ENCODE data around the gene PHACTR2.
"Not testable (repeated sequence)": the region's sequence is repeated elsewhere in the genome, so short reads cannot be mapped to it uniquely, and the experiment has no call there.

PHACTR2 gene

DNA sequence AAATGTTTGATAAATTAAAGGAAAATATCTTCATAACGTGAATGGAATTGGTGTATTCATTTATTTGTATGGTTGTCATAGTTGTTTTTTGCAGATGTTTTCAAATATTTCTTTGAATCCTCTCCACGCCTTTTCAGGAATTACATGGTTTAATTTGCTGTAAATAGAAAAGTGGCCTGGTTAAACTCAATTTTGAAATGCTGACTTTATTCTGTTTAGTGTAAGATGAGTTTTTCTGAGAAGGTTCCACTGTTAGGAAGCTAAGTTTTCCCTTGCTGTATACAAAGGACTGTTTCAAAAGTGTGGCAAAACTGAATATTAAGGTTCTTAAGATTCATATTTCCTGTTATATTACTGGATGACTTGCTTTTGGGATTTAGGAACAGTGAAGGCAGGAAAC, 186.0 kb downstream of the PHACTR2 start:
- peaks cover 49% of the 10 kb centered on the region for H3K36me3 Mint-ChIP-seq
- DNase-seq, result no peak
- H3K27ac Mint-ChIP-seq, result no peak overlapping the region
- no peaks in the 10 kb centered on the region for H3K9me3 Mint-ChIP-seq
- CTCF ChIA-PET, result interaction anchor here (1.1 kb wide), 1 partner anchor 76 kb away, joined by 3 read pairs; no protein-coding TSS in a partner anchor
- H3K4me1 Mint-ChIP-seq, result no peaks in the 10 kb centered on the region
- H3K4me3 Mint-ChIP-seq, result no peak overlapping the region
- no peaks in the 10 kb centered on the region for H3K27me3 Mint-ChIP-seq

DNA sequence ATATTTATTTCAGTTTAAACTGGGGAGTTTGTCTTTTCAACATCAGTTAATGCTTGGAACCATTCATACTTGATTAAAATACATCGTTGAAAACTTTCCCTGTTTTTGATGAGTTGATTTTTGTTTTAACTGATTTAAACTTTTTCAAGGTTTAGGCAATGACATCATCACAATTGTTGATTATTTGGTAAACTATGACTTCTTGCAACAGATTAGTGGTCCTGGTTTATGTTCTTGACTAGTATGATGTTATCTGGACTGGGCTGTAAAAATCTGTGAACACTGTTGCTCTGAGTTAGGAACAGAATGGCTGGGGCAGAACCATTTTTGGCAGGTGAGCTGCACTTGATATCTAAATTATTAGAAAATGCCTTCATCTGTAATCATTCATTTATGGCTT, 186.5 kb downstream of the PHACTR2 start, which contains the start of gene ZC2HC1B:
Gene ZC2HC1B (plus strand): TSS at position 241 of the 400 bp plus-strand sequence. CDS start 66 bp downstream, at position 307.
- H3K4me3 Mint-ChIP-seq, result no peak within 1 kb of the TSS
- CTCF ChIA-PET, result interaction anchor here (1.1 kb wide), 1 partner anchor 76 kb away, joined by 3 read pairs; no protein-coding TSS in a partner anchor
- H3K27ac Mint-ChIP-seq, result no peak within 1 kb of the TSS
- H3K36me3 Mint-ChIP-seq, result peaks cover 45% of the 10 kb centered on the region
- no peak for DNase-seq
- no peaks in the 10 kb centered on the region for H3K9me3 Mint-ChIP-seq
- no peaks in the 10 kb centered on the region for H3K27me3 Mint-ChIP-seq
- H3K4me1 Mint-ChIP-seq, result no peaks in the 10 kb centered on the region

DNA sequence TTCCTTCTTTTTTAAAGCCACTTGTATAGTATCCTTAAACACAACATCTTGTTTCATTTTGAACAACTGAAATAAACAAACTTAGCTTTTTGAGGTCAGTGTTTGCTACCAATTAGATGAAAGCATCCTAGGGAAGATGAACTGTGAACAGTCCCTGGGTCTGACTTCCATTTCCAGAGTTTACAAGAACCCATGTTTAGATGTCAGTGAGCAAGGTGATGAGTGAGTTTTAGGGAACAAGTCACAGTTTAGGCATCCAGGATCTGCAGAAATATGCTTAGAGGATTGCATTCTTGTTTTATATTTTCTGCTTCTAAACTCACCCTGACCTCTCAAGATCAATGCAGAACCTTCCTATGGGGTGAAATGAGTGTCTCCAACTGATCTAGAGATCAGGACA, 189.5 kb downstream of the PHACTR2 start:
- peaks cover 4% of the 10 kb centered on the region for H3K4me1 Mint-ChIP-seq
- CTCF ChIA-PET, result no interaction called here
- DNase-seq, result no peak
- H3K36me3 Mint-ChIP-seq, result peaks cover 27% of the 10 kb centered on the region
- H3K9me3 Mint-ChIP-seq, result no peaks in the 10 kb centered on the region
- H3K27ac Mint-ChIP-seq, result no peak overlapping the region
- H3K27me3 Mint-ChIP-seq, result no peaks in the 10 kb centered on the region
- H3K4me3 Mint-ChIP-seq, result no peak overlapping the region

DNA sequence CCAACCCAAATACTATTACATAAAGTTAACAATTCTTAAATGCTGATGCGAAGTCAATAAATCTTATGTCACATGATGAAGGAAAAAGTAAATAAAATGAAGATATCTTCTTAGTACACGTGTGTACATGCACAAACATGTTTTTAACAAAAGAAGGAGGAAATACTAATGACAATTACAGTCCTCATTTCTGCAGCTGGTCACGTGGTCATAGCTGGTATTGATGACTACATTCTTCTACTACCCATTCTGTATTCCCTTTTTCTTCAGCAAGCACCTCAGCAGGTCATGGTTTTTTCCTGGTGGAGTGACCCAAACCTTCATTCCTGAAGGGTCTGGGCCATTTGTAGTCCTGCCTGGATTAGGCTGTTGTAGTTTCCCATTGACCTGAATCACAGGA, 191.0 kb downstream of the PHACTR2 start:
- DNase-seq, CTCF ChIA-PET, H3K27ac Mint-ChIP-seq, H3K4me3 Mint-ChIP-seq, H3K27me3 Mint-ChIP-seq, H3K9me3 Mint-ChIP-seq: not testable (repeated sequence)
- Mint-ChIP-seq H3K4me1 (peaks cover 10% of the 10 kb centered on the region), H3K36me3 (peaks cover 18% of the 10 kb centered on the region)

DNA sequence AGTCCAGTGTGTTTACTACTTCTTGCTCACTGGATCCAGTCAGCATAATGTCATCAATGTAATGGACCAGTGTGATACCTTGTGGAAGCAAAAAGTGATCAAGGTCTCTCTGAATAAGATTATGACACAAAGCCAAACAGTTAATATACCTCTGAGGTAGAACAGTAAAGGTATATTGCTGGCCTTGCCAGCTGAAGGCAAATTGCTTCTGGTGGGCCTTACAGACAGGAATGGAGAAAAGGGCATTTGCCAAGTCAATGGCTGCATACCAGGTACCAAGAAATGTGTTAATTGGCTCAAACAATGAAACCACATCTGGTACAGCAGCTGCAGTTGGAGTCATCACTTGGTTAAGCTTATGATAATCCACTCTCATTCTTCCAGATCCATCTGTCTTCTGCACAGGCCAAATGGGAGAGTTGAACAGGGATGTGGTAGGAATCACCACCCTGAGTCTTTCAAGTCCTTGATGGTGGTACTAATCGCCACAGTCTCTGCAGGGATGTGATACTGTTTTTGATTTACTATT, 193.5 kb downstream of the PHACTR2 start:
- CTCF ChIA-PET, H3K36me3 Mint-ChIP-seq, H3K27ac Mint-ChIP-seq, H3K27me3 Mint-ChIP-seq, H3K4me3 Mint-ChIP-seq, DNase-seq: not testable (repeated sequence)
- Mint-ChIP-seq H3K4me1 (peaks cover 10% of the 10 kb centered on the region), H3K9me3 (peaks cover 15% of the 10 kb centered on the region)

DNA sequence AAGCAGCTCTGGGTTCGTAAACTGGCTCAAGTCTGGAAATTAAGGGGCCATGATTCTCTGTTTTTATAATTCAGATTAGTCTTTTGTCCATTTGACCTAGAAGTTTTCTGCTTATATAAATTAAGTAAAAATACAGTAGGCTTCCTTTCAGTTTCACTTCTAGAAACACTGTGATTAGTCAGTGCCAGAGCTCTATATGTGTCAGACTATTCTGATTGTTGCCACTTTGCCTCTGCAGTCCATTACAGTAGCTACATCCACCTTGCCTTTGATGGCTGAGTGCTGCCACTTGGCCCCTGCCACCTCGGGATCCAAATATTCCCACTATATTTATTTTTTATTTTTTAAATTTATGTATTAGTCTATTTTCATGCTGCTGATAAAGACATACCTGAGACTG, 194.4 kb downstream of the PHACTR2 start:
- Mint-ChIP-seq H3K4me3 (no peak overlapping the region), H3K27ac (no peak overlapping the region), H3K27me3 (no peaks in the 10 kb centered on the region), H3K9me3 (peaks cover 15% of the 10 kb centered on the region), H3K36me3 (peaks cover 2% of the 10 kb centered on the region), H3K4me1 (peaks cover 10% of the 10 kb centered on the region)
- no peak for DNase-seq
- CTCF ChIA-PET, result no interaction called here

DNA sequence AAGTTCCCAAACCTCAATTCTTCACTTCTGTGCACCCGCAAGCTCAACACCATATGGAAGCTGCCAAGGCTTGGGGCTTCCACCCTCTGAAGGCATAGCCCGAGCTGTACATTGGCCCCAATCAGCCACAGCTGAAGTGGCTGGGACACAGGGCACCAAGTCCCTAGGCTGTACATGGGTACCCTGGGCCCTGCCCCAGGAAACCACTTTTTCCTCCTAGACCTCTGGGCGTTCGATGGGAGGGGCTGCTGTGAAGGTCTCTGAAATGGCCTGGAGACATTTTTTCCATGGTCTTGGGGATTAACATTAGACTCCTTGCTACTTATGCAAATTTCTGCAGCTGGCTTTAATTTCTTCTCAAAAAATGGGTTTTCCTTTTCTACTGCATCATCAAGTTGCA, 195.8 kb downstream of the PHACTR2 start:
- H3K9me3 Mint-ChIP-seq, result peaks cover 17% of the 10 kb centered on the region
- H3K4me1 Mint-ChIP-seq, result peaks cover 10% of the 10 kb centered on the region
- not testable (repeated sequence) for DNase-seq, H3K27ac Mint-ChIP-seq, H3K27me3 Mint-ChIP-seq, H3K4me3 Mint-ChIP-seq, H3K36me3 Mint-ChIP-seq
- CTCF ChIA-PET, result interaction anchor here (0.9 kb wide), 1 partner anchor 67 kb away, joined by 3 read pairs; no protein-coding TSS in a partner anchor

DNA sequence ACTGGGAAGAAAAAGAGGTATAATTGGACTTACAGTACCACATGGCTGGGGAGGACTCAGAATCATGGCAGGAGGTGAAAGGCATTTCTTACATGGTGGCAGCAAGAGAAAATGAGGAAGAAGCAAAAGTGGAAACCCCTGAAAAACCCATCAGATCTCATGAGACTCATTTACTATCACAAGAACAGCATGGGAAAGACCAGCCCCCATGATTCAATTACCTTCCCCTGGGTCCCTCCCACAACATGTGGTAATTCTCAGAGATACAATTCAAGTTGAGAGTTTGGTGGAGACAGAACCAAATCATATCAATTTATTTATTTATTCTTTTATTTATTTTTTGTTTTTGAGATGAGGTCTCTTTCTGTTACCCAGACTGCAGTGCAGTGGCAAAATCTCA, 196.7 kb downstream of the PHACTR2 start:
- H3K27me3 Mint-ChIP-seq, H3K4me3 Mint-ChIP-seq, H3K36me3 Mint-ChIP-seq, CTCF ChIA-PET, DNase-seq, H3K27ac Mint-ChIP-seq: not testable (repeated sequence)
- Mint-ChIP-seq H3K9me3 (peaks cover 17% of the 10 kb centered on the region), H3K4me1 (peaks cover 10% of the 10 kb centered on the region)

DNA sequence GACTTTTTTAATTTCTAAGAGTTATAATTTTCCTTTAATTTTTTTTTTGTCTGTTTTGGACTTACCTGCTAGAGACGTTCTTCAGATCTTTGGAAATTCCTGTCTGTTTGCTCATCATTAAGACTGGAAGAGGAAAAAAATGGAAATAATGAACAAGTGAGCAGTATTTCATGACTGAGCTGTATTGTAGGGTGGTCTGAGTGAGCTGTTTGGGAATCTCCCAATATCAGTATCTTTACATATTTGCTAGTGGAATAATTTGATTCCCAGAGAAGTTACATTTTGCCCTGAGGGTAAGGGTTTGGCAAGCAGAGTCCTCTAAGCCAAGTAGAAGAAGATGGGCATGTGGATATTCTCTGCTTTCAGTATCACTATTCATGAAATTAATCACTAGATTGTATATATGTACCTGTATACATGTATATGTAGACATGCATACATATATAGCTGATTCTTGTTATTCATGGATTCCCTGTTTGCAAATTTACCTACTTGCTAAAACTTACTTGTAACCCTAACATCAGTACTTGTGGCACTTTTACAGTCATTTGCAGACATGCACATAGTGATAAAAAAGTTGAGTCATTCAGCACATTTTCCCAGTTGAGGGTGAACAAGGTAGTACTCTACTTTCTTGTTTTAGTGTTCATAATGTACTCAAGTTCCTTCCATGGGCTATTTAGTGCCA, 200.0 kb downstream of the PHACTR2 start:
- peaks cover 17% of the 10 kb centered on the region for H3K9me3 Mint-ChIP-seq
- no peak overlapping the region for H3K4me3 Mint-ChIP-seq
- peaks cover 2% of the 10 kb centered on the region for H3K36me3 Mint-ChIP-seq
- peaks cover 3% of the 10 kb centered on the region for H3K4me1 Mint-ChIP-seq
- H3K27ac Mint-ChIP-seq, result no peak overlapping the region
- no peak for DNase-seq
- CTCF ChIA-PET, result interaction anchor here (0.6 kb wide), 1 partner anchor 309 kb away, joined by 4 read pairs; no protein-coding TSS in a partner anchor
- peaks cover 3% of the 10 kb centered on the region for H3K27me3 Mint-ChIP-seq

DNA sequence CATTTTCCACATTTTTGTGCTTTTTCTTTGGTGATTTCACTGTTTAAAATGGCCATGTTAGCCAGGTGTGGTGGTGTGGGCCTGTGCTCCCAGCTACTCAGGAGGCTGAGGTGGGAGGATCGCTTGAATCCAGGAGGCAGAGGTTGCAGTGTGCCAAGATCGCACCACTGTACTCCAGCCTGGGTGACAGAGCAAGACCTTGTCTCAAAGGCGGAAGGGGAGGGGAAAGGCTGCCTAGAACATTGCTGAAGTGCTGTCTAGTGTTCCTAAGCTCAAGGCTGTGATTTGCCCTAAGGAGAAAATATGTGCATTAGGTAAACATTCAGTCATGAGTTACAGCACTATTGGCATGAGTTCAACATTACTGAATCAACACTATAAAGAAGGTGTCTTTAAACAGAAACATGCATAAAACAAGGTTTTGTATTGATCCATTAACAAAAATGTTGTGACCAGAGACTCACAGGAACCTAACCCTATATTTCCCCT, 200.6 kb downstream of the PHACTR2 start:
- CTCF ChIA-PET, result no interaction called here
- peaks cover 3% of the 10 kb centered on the region for H3K27me3 Mint-ChIP-seq
- H3K9me3 Mint-ChIP-seq, result peaks cover 17% of the 10 kb centered on the region
- peaks cover 2% of the 10 kb centered on the region for H3K36me3 Mint-ChIP-seq
- no peak overlapping the region for H3K27ac Mint-ChIP-seq
- no peak overlapping the region for H3K4me3 Mint-ChIP-seq
- H3K4me1 Mint-ChIP-seq, result no peaks in the 10 kb centered on the region
- no peak for DNase-seq

DNA sequence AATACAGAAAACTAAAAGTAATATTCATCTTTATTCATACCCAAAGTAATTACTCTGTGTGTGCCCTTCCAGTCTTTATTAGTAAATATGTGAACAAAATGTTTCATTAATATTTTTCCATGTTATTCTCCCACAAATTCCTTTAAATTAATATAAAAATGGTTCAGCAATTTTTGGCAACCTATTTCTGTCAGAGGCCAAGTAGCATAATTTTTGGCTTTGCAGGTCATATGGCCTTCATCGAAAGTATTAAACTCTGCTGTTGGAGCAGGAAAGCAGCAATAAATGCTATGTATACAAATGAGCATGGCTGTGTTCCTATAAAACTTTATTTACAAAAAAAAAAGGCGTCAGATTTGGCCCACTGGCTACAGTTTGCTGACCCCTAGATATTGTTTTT, 202.6 kb downstream of the PHACTR2 start:
- Mint-ChIP-seq H3K4me3 (no peak overlapping the region), H3K9me3 (peaks cover 9% of the 10 kb centered on the region), H3K36me3 (no peaks in the 10 kb centered on the region), H3K27me3 (peaks cover 7% of the 10 kb centered on the region), H3K4me1 (no peaks in the 10 kb centered on the region), H3K27ac (no peak overlapping the region)
- CTCF ChIA-PET, result no interaction called here
- DNase-seq, result no peak
